ENCODE results near the gene GNA15. TPM values are rescaled to one million over a fixed set of nuclear protein-coding genes. Genes with fewer than 3 reads are reported as not detected.

The GNA15 gene
- total RNA-seq, 3 donors from 2014 or later (not counting 1 experiment from before 2014, with no cell fraction given): 3.9 to 10.4 (median 8.4) TPM

DNA sequence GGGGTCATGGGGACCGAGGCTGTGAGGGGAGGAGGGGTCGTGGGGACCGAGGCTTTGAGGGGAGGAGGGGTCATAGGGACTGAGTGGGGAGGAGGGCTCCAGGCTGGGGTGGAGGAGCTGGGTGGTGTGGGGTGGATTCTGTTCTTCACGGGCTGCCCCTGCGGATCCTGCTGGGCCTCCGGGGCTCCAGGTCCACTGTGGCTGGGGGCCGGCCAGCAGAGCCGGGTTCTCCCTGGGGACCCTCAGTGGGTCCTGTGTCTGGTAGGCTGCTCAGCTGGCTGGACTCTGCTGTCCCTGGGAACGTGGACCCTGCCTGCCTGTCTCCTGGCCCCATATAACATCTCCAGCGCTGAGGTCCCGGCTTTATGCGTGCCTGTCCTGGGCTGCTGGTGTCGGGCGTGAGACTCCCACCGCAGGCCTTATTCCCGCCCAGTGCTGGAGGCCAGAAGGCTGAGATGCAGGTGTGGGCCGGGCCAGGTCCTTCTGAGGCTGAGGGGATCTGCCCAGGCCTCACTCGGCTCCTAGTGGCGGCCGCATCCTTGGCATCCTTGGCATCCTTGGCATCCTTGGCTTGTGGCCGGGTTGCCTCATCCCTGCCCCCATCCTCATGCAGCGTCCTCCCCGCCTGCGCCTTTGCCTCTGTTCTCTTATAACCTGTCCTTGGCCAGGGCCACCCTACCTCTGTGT, 19.8 kb upstream of the GNA15 start:
- no peak overlapping the region for H3K27ac Mint-ChIP-seq
- Histone ChIP-seq H3K36me3 (ENCODE audit: control insufficient read depth, insufficient read depth, low read length) (no peaks in the 10 kb centered on the region), H3K27me3 (ENCODE audit: control insufficient read depth, insufficient read depth, low read length) (no peaks in the 10 kb centered on the region), H3K27ac (ENCODE audit: low read length) (no peak overlapping the region), H3K4me3 (ENCODE audit: low read length) (no peak overlapping the region), H3K4me1 (ENCODE audit: control insufficient read depth, insufficient read depth, low read length) (no peaks in the 10 kb centered on the region), H3K9me3 (ENCODE audit: control insufficient read depth, insufficient read depth, low read length) (no peaks in the 10 kb centered on the region)
- H3K4me3 Mint-ChIP-seq: no peak overlapping the region
- TF ChIP-seq, protein P1, sequence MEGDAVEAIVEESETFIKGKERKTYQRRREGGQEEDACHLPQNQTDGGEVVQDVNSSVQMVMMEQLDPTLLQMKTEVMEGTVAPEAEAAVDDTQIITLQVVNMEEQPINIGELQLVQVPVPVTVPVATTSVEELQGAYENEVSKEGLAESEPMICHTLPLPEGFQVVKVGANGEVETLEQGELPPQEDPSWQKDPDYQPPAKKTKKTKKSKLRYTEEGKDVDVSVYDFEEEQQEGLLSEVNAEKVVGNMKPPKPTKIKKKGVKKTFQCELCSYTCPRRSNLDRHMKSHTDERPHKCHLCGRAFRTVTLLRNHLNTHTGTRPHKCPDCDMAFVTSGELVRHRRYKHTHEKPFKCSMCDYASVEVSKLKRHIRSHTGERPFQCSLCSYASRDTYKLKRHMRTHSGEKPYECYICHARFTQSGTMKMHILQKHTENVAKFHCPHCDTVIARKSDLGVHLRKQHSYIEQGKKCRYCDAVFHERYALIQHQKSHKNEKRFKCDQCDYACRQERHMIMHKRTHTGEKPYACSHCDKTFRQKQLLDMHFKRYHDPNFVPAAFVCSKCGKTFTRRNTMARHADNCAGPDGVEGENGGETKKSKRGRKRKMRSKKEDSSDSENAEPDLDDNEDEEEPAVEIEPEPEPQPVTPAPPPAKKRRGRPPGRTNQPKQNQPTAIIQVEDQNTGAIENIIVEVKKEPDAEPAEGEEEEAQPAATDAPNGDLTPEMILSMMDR (IDR thresholded peaks at IDR 0.05): no peak
- no peaks in the 10 kb centered on the region for H3K27me3 Mint-ChIP-seq (ENCODE audit: low read depth in 2 of 2)
- H3K4me1 Mint-ChIP-seq: no peaks in the 10 kb centered on the region
- H3K36me3 Mint-ChIP-seq: no peaks in the 10 kb centered on the region
- ATAC-seq (no peak), DNase-seq (no peak)
- 92% methylated on average over 24 of the region's 24 CpGs for WGBS (ENCODE audit: insufficient coverage)
- no peaks in the 10 kb centered on the region for H3K9me3 Mint-ChIP-seq
- intact Hi-C loops (cut with micrococcal nuclease): no loop called here

- Histone ChIP-seq H3K27ac (ENCODE audit: low read length) (no peak overlapping the region), H3K36me3 (ENCODE audit: control insufficient read depth, insufficient read depth, low read length) (no peaks in the 10 kb centered on the region), H3K4me1 (ENCODE audit: control insufficient read depth, insufficient read depth, low read length) (no peaks in the 10 kb centered on the region), H3K4me3 (ENCODE audit: low read length) (no peak overlapping the region), H3K27me3 (ENCODE audit: control insufficient read depth, insufficient read depth, low read length) (no peaks in the 10 kb centered on the region), H3K9me3 (ENCODE audit: control insufficient read depth, insufficient read depth, low read length) (no peaks in the 10 kb centered on the region)
- Mint-ChIP-seq H3K4me3 (no peak overlapping the region), H3K4me1 (no peaks in the 10 kb centered on the region), H3K9me3 (no peaks in the 10 kb centered on the region), H3K36me3 (no peaks in the 10 kb centered on the region), H3K27ac (no peak overlapping the region), H3K27me3 (ENCODE audit: low read depth in 2 of 2) (no peaks in the 10 kb centered on the region)
- intact Hi-C loops (cut with micrococcal nuclease): no loop called here
- DNase-seq: no peak
- no peak for ATAC-seq
- TF ChIP-seq, protein P1 (IDR thresholded peaks at IDR 0.05): no peak
- WGBS (ENCODE audit: insufficient coverage): 92% methylated on average over 21 of the region's 21 CpGs
Measured at GRCh38 chr19:3116621-3117020, 19.2 kb upstream of the GNA15 start.

GRCh38 chr19:3117716-3118115, 18.1 kb upstream of the GNA15 start:
- H3K9me3 Mint-ChIP-seq: no peaks in the 10 kb centered on the region
- H3K4me1 Mint-ChIP-seq: no peaks in the 10 kb centered on the region
- Histone ChIP-seq H3K36me3 (ENCODE audit: control insufficient read depth, insufficient read depth, low read length) (no peaks in the 10 kb centered on the region), H3K4me3 (ENCODE audit: low read length) (no peak overlapping the region), H3K9me3 (ENCODE audit: control insufficient read depth, insufficient read depth, low read length) (no peaks in the 10 kb centered on the region), H3K27me3 (ENCODE audit: control insufficient read depth, insufficient read depth, low read length) (no peaks in the 10 kb centered on the region), H3K27ac (ENCODE audit: low read length) (no peak overlapping the region), H3K4me1 (ENCODE audit: control insufficient read depth, insufficient read depth, low read length) (no peaks in the 10 kb centered on the region)
- TF ChIP-seq, protein P1 (IDR thresholded peaks at IDR 0.05): no peak
- ATAC-seq (no peak), DNase-seq (no peak)
- H3K27me3 Mint-ChIP-seq (ENCODE audit: low read depth in 2 of 2): no peaks in the 10 kb centered on the region
- intact Hi-C loops (cut with micrococcal nuclease): no loop called here
- no peaks in the 10 kb centered on the region for H3K36me3 Mint-ChIP-seq
- no peak overlapping the region for H3K27ac Mint-ChIP-seq
- no peak overlapping the region for H3K4me3 Mint-ChIP-seq
- 96% methylated on average over 20 of the region's 20 CpGs for WGBS (ENCODE audit: insufficient coverage)

Data from natural killer cell (primary cell).